ENCODE data around the gene CDC42BPB. TPM values are rescaled to one million over a fixed set of nuclear protein-coding genes. Genes with fewer than 3 reads are reported as not detected.

The CDC42BPB gene
- total and polyA plus RNA-seq, 2 of the 4 experiments (the other 2 are of a cell fraction): 49.1 to 81.4 TPM

DNA sequence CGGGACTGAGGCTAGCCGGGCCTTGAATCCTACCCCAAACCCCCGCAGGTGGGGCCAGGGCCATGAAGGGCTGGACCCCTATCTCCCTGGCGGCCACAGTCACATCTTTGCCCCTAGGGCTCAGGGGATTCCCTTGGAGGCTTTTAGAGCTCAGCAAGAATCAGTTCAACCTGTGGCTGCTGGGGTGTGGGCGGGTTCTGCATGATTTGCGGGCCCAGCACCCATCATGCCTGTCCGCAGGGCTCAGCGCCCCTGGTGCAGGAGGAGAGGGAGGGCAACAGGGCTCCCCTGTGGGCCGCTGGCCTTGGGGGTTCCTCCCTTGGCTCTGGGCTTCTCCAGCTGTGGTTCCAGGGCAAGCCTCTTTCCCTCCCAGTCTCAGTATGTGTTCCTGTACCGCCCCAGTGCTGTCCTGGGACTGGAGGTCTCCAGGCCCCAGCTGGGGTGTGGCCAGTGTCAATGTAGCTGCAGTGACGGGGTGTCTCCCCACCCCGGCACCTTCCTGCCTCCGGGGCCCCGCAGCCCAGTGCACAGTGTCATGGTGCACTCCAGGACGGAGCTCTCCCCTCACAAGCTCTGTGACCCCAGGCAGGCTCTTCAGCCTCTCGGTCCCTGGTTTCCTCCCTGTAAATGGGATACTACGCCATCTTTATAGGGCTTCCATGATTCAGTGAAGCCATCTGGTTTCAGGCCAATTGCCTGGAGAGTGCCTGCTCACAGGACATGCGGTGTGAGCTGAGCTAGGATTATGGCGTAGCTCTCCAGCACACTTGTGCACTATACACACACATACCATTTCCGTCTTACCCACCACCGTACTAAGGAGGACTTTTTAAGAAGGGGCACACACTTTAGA lies 16.8 kb upstream of the CDC42BPB start (continued):
- TF ChIP-seq RCOR1 (IDR thresholded peaks at IDR 0.05; ENCODE audit: insufficient replicate concordance, low read length): no peak
- TF ChIP-seq RFX5 (IDR thresholded peaks at IDR 0.05; ENCODE audit: low read depth, low read length): no peak
- no peak for TF ChIP-seq POLR2A (IDR thresholded peaks at IDR 0.05; ENCODE audit: low read depth, low read length)

GRCh38 chr14:103073367-103073875 lies 16.1 kb upstream of the CDC42BPB start:
- BruUV-seq (replicated peaks): no TSS peak
- intact Hi-C loops (cut with micrococcal nuclease): loop anchor here (10.0 kb wide), 1 partner anchor 111 kb away; no protein-coding TSS in a partner anchor
- Histone ChIP-seq H3K23ac (ENCODE audit: low read depth, low read length) (no peak overlapping the region), H2AFZ (replicated peaks; ENCODE audit: low read length, poor library complexity) (no peak overlapping the region), H2BK5ac (ENCODE audit: low read depth, low read length, poor library complexity, severe bottlenecking) (no peak overlapping the region), H3K9ac (ENCODE audit: low read depth, low read length) (no peak overlapping the region), H3K79me1 (ENCODE audit: low read depth in 1 of 2, low read length in 2 of 2) (no peaks in the 10 kb centered on the region), H2AK9ac (replicated peaks; ENCODE audit: low read depth, low read length, poor library complexity) (no peak overlapping the region), H4K5ac (ENCODE audit: low read depth, low read length) (no peak overlapping the region), H3K27me3 (ENCODE audit: control insufficient read depth, insufficient read depth, low read length) (peaks cover 2% of the 10 kb centered on the region; the same call in 1 of the 2 replicates), H3K4me2 (ENCODE audit: low read depth, low read length) (no peak overlapping the region), H3K14ac (replicated peaks; ENCODE audit: low read depth, low read length) (no peak overlapping the region), H4K91ac (ENCODE audit: insufficient read depth, low read depth, low read length) (no peak overlapping the region), H3K4ac (ENCODE audit: low read depth, low read length) (no peak overlapping the region), H2BK15ac (ENCODE audit: low read depth, low read length) (no peak overlapping the region), H3K27ac (ENCODE audit: insufficient read depth, low read length) (no peak overlapping the region), H3K4me3 (ENCODE audit: insufficient read depth, low read depth, low read length) (no peak overlapping the region), H2BK120ac (ENCODE audit: low read depth, low read length) (no peak overlapping the region), H3K4me1 (ENCODE audit: control insufficient read depth, insufficient read depth, low read length) (peaks cover 2% of the 10 kb centered on the region; the same call in 1 of the 2 replicates), H4K20me1 (ENCODE audit: insufficient read depth, low read length) (no peaks in the 10 kb centered on the region; the same call in 1 of the 2 replicates), H4K8ac (ENCODE audit: low read depth in 2 of 2, low read length in 2 of 2) (no peak overlapping the region), H3K36me3 (ENCODE audit: control insufficient read depth, insufficient read depth, low read length) (no peaks in the 10 kb centered on the region), H3K9me3 (ENCODE audit: control insufficient read depth, insufficient read depth, low read length) (no peaks in the 10 kb centered on the region), H3K9me1 (ENCODE audit: insufficient read depth, low read length) (no peaks in the 10 kb centered on the region), H3K56ac (ENCODE audit: extremely low read depth, insufficient read depth, low read length) (no peak overlapping the region), H2AK5ac (ENCODE audit: low read depth, low read length) (no peak overlapping the region), H3K18ac (ENCODE audit: low read depth, low read length) (no peak overlapping the region), H2BK20ac (ENCODE audit: low read depth, low read length) (no peak overlapping the region)
- ATAC-seq (ENCODE audit: low read depth) (no peak), DNase-seq (no peak)
- in situ Hi-C loops (cut with MboI; ENCODE audit: low sequenced_read_pairs): no loop called here
- ChIA-PET POLR2A (ENCODE audit: unreplicated experiment) (no interaction called here), CTCF (no interaction called here)
- 86% methylated on average over 9 of the region's 14 CpGs; no CpG with 5 or more reads in 1 of the 2 experiments for WGBS, 2 experiments (ENCODE audit: extremely low coverage in 2 of 2, insufficient read length in 1 of 2)
- dilution Hi-C loops (cut with HindIII; ENCODE audit: low sequenced_read_pairs, unreplicated experiment): no loop called here
- no peak for TF ChIP-seq SMC3 (IDR thresholded peaks at IDR 0.05; ENCODE audit: low read depth, low read length)
- no peak for TF ChIP-seq BHLHE40 (IDR thresholded peaks at IDR 0.05; ENCODE audit: low read depth, low read length)
- TF ChIP-seq, protein P1, sequence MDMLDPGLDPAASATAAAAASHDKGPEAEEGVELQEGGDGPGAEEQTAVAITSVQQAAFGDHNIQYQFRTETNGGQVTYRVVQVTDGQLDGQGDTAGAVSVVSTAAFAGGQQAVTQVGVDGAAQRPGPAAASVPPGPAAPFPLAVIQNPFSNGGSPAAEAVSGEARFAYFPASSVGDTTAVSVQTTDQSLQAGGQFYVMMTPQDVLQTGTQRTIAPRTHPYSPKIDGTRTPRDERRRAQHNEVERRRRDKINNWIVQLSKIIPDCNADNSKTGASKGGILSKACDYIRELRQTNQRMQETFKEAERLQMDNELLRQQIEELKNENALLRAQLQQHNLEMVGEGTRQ (IDR thresholded peaks at IDR 0.05; ENCODE audit: low read depth, low read length): no peak
- TF ChIP-seq, protein P2, sequence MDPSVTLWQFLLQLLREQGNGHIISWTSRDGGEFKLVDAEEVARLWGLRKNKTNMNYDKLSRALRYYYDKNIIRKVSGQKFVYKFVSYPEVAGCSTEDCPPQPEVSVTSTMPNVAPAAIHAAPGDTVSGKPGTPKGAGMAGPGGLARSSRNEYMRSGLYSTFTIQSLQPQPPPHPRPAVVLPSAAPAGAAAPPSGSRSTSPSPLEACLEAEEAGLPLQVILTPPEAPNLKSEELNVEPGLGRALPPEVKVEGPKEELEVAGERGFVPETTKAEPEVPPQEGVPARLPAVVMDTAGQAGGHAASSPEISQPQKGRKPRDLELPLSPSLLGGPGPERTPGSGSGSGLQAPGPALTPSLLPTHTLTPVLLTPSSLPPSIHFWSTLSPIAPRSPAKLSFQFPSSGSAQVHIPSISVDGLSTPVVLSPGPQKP (IDR thresholded peaks at IDR 0.05; ENCODE audit: borderline replicate concordance, low read depth, low read length): no peak
- no peak for TF ChIP-seq FOS (IDR thresholded peaks at IDR 0.05; ENCODE audit: low read depth, low read length)
- no peak for TF ChIP-seq CTCF (conservative IDR thresholded peaks at IDR 0.05; ENCODE audit: low read depth, low read length)
- TF ChIP-seq RAD21 (IDR thresholded peaks at IDR 0.05; ENCODE audit: low read length): no peak
- no peak for TF ChIP-seq RCOR1 (IDR thresholded peaks at IDR 0.05; ENCODE audit: insufficient replicate concordance, low read length)
- TF ChIP-seq RFX5 (IDR thresholded peaks at IDR 0.05; ENCODE audit: low read depth, low read length): no peak
- no peak for TF ChIP-seq POLR2A (IDR thresholded peaks at IDR 0.05; ENCODE audit: low read depth, low read length)
- TF ChIP-seq MAFK (IDR thresholded peaks at IDR 0.05; ENCODE audit: low read depth, low read length): no peak
